NCI-H2107 (cell line): Measurements from ENCODE around the gene LRRC7.
"Not testable (repeated sequence)": the region's sequence is repeated elsewhere in the genome, so short reads cannot be mapped to it uniquely, and the experiment has no call there.

Experiments
- DNase-seq: peaks from one replicate; lab custom pipeline; 2025; lab: John Stamatoyannopoulos, UW

LRRC7 gene

GRCh38 chr1:70042090-70042731, 474.5 kb downstream of the LRRC7 start:
- no peak for DNase-seq

- DNase-seq, result no peak
These were observed 476.1 kb downstream of the LRRC7 start for GRCh38 chr1:70043804-70044203.

DNA sequence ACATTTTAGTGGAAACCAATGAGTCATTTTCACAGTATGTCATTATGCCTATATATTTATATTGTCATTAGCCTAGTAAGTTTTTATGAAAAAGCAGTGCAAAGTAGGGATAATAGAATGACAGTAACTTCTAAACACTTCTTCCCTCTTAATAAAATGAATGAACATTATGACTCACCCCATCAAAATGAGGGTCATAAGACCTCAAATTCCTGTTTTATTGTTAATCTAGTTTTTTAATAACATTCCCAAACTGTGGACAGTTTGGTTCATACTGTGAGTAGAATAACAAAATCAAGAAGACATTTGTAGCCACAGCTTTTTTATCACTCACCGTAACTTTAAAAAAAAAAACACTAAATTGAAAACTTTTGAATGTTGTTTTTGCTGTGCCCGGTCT, 477.1 kb downstream of the LRRC7 start:
- DNase-seq, result no peak

DNA sequence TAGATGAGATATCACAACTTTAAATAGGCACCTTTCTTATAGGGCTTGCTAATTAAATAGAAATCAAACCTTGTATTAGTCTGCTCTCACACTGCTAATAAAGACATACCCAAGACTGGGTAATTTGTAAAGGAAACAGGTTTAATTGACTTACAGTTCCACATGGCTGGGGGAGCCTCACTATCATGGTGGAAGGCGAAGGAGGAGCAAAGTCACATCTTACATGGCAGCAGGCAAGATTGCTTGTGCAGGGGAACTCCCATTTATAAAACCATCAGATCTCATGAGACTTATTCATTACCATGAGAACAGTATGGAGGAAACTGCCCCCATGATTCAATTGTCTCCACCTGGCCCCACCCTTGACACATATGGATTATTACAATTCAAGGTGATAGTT, 477.9 kb downstream of the LRRC7 start:
- DNase-seq, result not testable (repeated sequence)

- no peak for DNase-seq
These were observed 480.8 kb downstream of the LRRC7 start for GRCh38 chr1:70048336-70049094.

DNA sequence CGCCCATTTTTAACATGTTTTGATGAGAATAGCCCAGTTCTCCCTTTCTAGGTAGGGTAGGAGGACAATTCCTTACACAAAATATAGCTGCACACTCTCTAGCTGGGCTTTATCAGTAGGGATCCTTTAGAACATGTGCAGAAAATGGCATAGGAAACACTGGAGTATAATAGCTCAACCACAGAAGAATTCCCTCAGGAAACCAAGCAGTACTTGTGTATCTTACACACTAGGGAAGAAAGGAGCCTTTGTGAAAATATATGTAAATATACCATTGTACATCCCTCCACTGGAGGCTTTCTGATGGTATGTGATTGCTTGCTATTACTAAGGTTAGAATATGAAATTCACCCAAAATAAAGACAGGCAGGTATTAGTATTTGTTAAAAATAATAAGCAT, 484.2 kb downstream of the LRRC7 start:
- DNase-seq, result no peak

DNA sequence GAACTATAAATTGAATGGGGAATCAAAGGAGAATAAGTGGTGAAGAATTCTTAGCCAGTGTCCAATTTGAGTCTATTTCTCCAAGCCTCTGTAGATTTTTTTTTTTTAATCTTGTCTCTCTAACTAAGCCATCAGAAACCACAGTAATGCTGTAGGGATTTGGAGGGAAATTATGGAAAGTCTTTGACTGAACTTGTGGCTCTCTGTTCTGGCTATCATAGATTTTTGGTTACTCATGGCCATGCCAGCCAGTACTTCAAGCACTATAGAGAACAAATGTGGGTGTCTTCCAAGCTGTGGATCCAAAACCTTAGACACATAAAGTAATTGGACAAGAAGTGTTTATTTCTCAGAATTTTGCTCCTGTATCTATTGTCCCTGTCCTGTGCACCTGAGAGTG, 489.8 kb downstream of the LRRC7 start:
- no peak for DNase-seq

- no peak for DNase-seq
These were observed 493.5 kb downstream of the LRRC7 start for GRCh38 chr1:70061231-70061630.

- no peak for DNase-seq
These were observed 496.1 kb downstream of the LRRC7 start for GRCh38 chr1:70063861-70064260.

GRCh38 chr1:70066711-70067110, 499.0 kb downstream of the LRRC7 start:
- no peak for DNase-seq

GRCh38 chr1:70071601-70072000, 503.9 kb downstream of the LRRC7 start:
- DNase-seq, result no peak

DNA sequence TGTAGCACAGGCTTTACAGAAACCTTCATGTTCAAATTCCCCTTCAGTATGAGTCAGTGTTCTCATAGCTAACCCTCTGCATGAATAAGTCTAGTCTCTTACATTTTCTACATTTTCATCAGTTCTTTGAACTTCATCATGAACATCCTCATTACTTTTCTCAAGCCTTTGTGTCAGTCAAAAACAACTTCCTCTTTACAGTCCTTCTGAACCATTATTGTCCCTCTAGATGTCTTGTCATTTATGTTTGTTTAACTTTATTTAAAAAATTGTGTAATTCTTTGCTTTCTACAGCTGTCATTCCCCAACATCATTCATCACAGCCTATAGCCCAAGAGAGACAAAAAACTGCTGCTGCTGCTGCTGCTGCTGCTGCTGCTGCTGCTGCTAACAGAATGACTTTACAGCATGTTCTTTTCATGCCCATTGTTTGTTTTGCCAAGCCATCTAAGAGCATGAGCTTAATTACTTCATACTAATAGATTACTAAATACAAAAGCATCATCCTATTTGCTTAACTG, 504.6 kb downstream of the LRRC7 start:
- no peak for DNase-seq

- no peak for DNase-seq
These were observed 508.0 kb downstream of the LRRC7 start for GRCh38 chr1:70075761-70076160.

DNA sequence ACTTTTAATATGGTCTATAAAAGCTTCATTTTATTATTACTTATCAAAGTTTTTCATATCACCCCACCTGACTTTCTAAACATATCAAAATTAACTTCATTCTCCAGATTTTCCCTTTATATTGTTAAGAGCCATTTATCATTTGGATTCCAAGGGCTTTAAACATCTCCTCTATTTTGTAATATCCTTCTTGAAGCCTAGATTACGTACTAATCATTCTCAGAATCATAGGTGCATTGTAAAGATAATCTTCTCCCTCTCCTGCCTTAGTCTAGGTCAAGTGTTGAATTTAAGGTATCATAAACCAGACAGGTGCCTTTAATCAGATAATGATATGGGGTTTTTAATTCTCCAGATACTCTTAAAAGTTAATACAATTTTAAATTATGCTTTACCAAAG, 509.3 kb downstream of the LRRC7 start:
- DNase-seq, result no peak

- no peak for DNase-seq
These were observed 511.8 kb downstream of the LRRC7 start for GRCh38 chr1:70079546-70079945.

DNA sequence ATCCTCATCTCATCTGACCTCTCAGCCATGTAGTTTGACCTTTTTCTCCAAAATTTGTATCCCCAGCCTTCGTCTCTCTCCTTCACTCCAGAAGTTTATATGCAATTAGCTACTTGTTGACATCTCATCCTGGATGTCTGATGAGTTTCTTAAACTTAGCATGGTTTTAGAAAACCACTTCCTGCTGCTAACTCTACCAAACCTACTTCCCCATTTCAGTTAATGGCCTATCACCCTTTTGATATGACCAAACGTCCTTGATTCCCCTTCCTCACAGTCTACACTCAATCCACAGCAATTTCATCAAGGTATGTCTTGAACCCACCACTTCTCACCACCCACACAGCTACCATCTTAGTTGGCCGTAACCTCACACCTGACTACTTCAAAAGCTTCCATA, 515.8 kb downstream of the LRRC7 start:
- no peak for DNase-seq

- DNase-seq, result no peak
These were observed 516.7 kb downstream of the LRRC7 start for GRCh38 chr1:70084314-70084915.

- no peak for DNase-seq
These were observed 517.8 kb downstream of the LRRC7 start for GRCh38 chr1:70085521-70085920.

DNA sequence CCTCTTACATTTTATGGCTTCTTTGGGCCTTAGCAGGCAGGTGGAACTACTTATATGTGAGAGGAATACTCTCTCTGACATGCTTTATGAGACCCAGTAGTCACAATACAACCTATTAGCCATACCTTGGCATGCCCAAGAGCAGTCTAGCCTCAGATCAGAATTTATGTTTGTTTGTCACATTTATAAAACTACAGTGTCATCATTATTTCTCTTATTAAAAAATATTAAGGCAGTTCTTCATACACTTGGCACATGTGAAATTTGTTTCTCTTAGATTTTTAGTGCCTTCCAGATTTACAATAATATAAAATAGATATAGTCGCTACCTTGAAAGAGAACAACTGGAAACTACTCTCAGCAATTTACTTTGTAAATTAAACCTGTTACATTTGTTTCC, 519.2 kb downstream of the LRRC7 start:
- DNase-seq, result no peak

DNA sequence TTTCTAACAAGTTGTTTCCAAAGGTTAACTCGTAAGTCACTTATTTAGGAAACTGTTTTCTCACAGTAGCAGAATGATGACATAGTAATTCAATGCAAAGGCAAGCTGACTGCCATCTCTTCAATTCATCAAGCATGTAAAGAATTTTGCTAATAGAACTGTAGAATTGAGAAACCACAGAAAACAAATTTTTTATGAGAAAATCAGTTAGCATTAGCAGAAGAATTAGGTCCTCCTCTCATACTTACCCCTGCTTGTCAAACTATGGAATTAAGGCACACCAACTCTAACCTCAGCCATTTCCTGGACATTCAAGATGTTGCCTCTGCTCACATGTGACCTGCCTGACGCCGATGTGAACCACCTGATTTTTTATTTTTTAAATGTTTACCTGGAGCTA, 522.4 kb downstream of the LRRC7 start:
- no peak for DNase-seq

- no peak for DNase-seq
These were observed 523.2 kb downstream of the LRRC7 start for GRCh38 chr1:70090875-70091274.

DNA sequence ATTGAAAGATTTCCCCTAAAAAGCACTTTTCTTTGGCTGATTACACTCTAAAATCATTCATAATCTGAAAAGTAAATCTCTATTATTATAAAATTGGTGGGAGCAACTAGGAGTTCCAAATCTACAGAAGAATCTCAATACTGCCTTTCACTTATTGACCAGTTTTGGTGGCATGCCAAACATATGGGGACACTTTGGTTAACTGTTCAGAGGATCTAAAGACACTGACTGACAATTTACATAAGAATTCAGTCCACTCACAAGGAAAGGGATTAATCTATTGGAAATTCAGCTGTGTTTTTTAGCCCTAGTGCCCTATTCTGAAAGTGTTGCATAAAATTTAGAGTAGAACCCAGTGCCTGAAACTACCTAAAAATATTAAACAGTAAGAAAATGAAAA, 524.1 kb downstream of the LRRC7 start:
- DNase-seq, result no peak

GRCh38 chr1:70092526-70092925, 524.8 kb downstream of the LRRC7 start:
- no peak for DNase-seq
